Stomach (tissue), 4 donors: ENCODE data around the gene CERK.
"Not testable (repeated sequence)": the region's sequence is repeated elsewhere in the genome, so short reads cannot be mapped to it uniquely, and the experiment has no call there.

Source experiments
- CTCF ChIP-seq, 7 experiments: fragments of 450-650 bp in 4 of 7; fragments of 200-600 bp in 3 of 7; sonication (generic) in 3 of 7; IDR thresholded peaks; one replicate each; pipeline ENCODE4 v1.5.1; 2016 to 2019; ENCODE audit warnings: antibody characterized with exemption in 7 of 7, control low read depth in 2 of 7, mild to moderate bottlenecking in 1 of 7
- EP300 ChIP-seq: sonication (generic); formaldehyde crosslinking; IDR thresholded peaks from one replicate; pipeline ENCODE4 v1.6.1; 2017; ENCODE audit warnings: antibody characterized with exemption
- POLR2A ChIP-seq, 4 donors: fragments of 450-650 bp; IDR thresholded peaks; one replicate each; pipeline ENCODE4 v1.6.1; 2016; ENCODE audit warnings: antibody characterized with exemption in 4 of 4, control low read depth in 2 of 4, mild to moderate bottlenecking in 1 of 4, moderate library complexity in 1 of 4

- not testable (repeated sequence) for TF ChIP-seq CTCF (IDR thresholded peaks at IDR 0.05); POLR2A (IDR thresholded peaks at IDR 0.05); EP300
These were observed 44.1 kb upstream of the CERK start for GRCh38 chr22:46782200-46782599.
